ACC112 (cell line): Measurements from ENCODE around the gene DNAJC17.

Source experiments
- H2AFZ ChIP-seq: fragments of 200-600 bp; sonication (generic); one replicate; pipeline ENCODE4 v1.6.0; 2017; ENCODE audit warnings: antibody characterized with exemption, low read length; ENCODE audit not compliant: unreplicated experiment
- H3K27ac ChIP-seq: fragments of 200-600 bp; sonication (generic); 2 replicates; pipeline ENCODE4 v1.5.1; 2014; ENCODE audit warnings: low read depth, mild to moderate bottlenecking, antibody characterized with exemption, low read length, moderate library complexity
- H3K27me3 ChIP-seq: fragments of 200-600 bp; sonication (generic); 2 replicates; pipeline ENCODE4 v1.6.1; 2014; ENCODE audit warnings: mild to moderate bottlenecking, antibody characterized with exemption, low read length, moderate library complexity, mixed read lengths; ENCODE audit not compliant: insufficient read depth
- H3K36me3 ChIP-seq: fragments of 200-600 bp; sonication (generic); 2 replicates; pipeline ENCODE4 v1.6.1; 2016; ENCODE audit warnings: mild to moderate bottlenecking, antibody characterized with exemption, low read length, moderate library complexity, mixed read lengths; ENCODE audit not compliant: insufficient read depth
- H3K4me1 ChIP-seq: fragments of 200-600 bp; sonication (generic); one replicate; pipeline ENCODE4 v1.6.1; 2016; ENCODE audit warnings: low read length, mixed read lengths; ENCODE audit not compliant: insufficient read depth, unreplicated experiment, control insufficient read depth
- H3K4me3 ChIP-seq: fragments of 200-600 bp; sonication (generic); 2 replicates; pipeline ENCODE4 v1.5.1; 2014; ENCODE audit warnings: mild to moderate bottlenecking, low read depth, low read length
- H3K79me2 ChIP-seq: fragments of 200-600 bp; sonication (generic); one replicate; pipeline ENCODE4 v1.6.0; 2016; ENCODE audit warnings: low read length; ENCODE audit not compliant: control insufficient read depth, unreplicated experiment, insufficient read depth

Gene DNAJC17

DNA sequence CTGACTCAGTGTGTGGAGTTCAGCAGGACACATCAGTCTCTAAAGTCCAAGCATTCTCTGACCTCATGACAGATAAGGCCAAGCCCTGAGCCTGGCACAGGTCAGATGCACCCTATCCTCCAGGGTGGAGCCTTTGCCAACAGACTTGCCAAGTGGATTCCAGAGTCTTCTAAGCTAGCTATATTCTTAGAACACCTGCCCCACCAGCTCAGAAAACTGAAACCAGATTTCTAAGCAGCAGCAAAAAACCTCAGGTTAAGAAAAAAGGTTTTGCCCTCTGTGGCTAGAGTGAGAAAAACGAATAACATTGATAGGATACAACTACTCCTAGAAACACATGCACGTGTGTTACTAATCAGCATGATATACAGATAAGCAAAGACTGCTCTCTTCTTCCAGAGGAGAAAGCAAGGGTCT lies 63.8 kb downstream of the DNAJC17 start:
- no peak overlapping the region for H2AFZ ChIP-seq
- H3K36me3 ChIP-seq, result peaks cover 5% of the 10 kb centered on the region; the same call in 1 of the 2 replicates
- no peaks in the 10 kb centered on the region for H3K79me2 ChIP-seq
- no peak overlapping the region for H3K4me3 ChIP-seq
- H3K27ac ChIP-seq, result peak overlapping the region; percentile 38; the same call in 1 of the 2 replicates
- H3K4me1 ChIP-seq, result peaks cover 32% of the 10 kb centered on the region
- no peaks in the 10 kb centered on the region for H3K27me3 ChIP-seq

- Histone ChIP-seq H2AFZ (no peak overlapping the region), H3K4me1 (peaks cover 16% of the 10 kb centered on the region), H3K27ac (no peak overlapping the region), H3K4me3 (no peak overlapping the region), H3K36me3 (peaks cover 18% of the 10 kb centered on the region), H3K27me3 (no peaks in the 10 kb centered on the region), H3K79me2 (no peaks in the 10 kb centered on the region)
Observed at GRCh38 chr15:40739854-40740253, 67.4 kb downstream of the DNAJC17 start.

GRCh38 chr15:40739047-40739446 lies 68.2 kb downstream of the DNAJC17 start:
- H3K36me3 ChIP-seq, result peaks cover 18% of the 10 kb centered on the region
- no peak overlapping the region for H3K27ac ChIP-seq

DNA sequence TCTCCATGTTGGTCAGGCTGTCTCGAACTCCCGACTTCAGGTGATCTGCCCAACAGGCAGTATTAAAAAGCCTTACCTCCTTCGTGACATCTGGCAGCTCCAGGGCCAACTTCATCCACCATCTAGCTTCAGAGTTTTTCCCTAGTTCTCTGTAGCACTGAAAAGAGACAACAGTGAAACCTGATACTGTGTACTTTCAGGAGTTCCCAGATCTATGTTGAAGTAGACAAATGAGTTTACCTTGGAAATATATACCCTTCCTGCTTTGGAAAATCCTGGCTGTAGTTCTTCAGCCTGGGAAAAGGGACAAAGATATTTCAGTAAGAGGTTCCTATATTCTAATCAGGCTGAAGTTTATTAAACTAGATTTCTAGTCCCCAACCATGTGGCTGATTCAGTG lies 70.2 kb downstream of the DNAJC17 start:
- H3K27ac ChIP-seq, result no peak overlapping the region
- peaks cover 14% of the 10 kb centered on the region for H3K36me3 ChIP-seq

More at GRCh38 chr15:40739047-40739446, 68.2 kb downstream of the DNAJC17 start:
- no peaks in the 10 kb centered on the region for H3K79me2 ChIP-seq
- H2AFZ ChIP-seq, result no peak overlapping the region
- H3K27me3 ChIP-seq, result no peaks in the 10 kb centered on the region
- H3K4me3 ChIP-seq, result no peak overlapping the region
- H3K4me1 ChIP-seq, result peaks cover 7% of the 10 kb centered on the region

DNA sequence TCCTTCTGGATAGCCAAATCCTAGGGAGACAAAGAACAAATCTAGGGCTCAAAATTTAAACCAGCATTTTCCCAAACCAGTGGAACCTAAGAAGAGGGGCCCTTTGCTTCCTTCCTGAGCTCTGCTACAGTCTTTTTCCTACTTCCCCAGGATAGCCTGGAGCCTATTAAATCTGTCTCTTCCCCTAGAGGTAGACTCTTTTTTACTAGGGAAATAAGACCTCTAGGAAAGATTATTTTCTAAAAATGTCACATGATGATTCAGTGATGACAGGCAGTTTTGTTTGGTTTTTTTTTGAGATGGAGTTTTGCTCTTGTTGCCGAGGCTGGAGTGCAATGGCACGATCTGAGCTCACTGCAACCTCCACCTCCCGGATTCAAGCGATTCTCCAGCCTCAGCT lies 70.7 kb downstream of the DNAJC17 start:
- H3K27ac ChIP-seq, result no peak overlapping the region
- no peaks in the 10 kb centered on the region for H3K79me2 ChIP-seq
- H2AFZ ChIP-seq, result no peak overlapping the region
- H3K4me1 ChIP-seq, result no peaks in the 10 kb centered on the region
- H3K27me3 ChIP-seq, result no peaks in the 10 kb centered on the region
- H3K4me3 ChIP-seq, result no peak overlapping the region
- peaks cover 19% of the 10 kb centered on the region for H3K36me3 ChIP-seq

More for the DNA sequence above, 70.2 kb downstream of the DNAJC17 start:
- Histone ChIP-seq H3K27me3 (no peaks in the 10 kb centered on the region), H2AFZ (no peak overlapping the region), H3K79me2 (no peaks in the 10 kb centered on the region), H3K4me1 (no peaks in the 10 kb centered on the region), H3K4me3 (no peak overlapping the region)

- Histone ChIP-seq H3K36me3 (peaks cover 30% of the 10 kb centered on the region), H3K27ac (no peak overlapping the region), H3K79me2 (no peaks in the 10 kb centered on the region), H3K4me3 (no peak overlapping the region), H2AFZ (no peak overlapping the region), H3K27me3 (no peaks in the 10 kb centered on the region), H3K4me1 (no peaks in the 10 kb centered on the region)
Observed at GRCh38 chr15:40731034-40731433, 76.2 kb downstream of the DNAJC17 start.

- no peak overlapping the region for H3K4me3 ChIP-seq
- no peaks in the 10 kb centered on the region for H3K27me3 ChIP-seq
- H3K36me3 ChIP-seq, result peaks cover 10% of the 10 kb centered on the region
- H2AFZ ChIP-seq, result no peak overlapping the region
- no peaks in the 10 kb centered on the region for H3K4me1 ChIP-seq
- H3K27ac ChIP-seq, result no peak overlapping the region
- no peaks in the 10 kb centered on the region for H3K79me2 ChIP-seq
Observed at GRCh38 chr15:40723919-40724318, 83.4 kb downstream of the DNAJC17 start.

DNA sequence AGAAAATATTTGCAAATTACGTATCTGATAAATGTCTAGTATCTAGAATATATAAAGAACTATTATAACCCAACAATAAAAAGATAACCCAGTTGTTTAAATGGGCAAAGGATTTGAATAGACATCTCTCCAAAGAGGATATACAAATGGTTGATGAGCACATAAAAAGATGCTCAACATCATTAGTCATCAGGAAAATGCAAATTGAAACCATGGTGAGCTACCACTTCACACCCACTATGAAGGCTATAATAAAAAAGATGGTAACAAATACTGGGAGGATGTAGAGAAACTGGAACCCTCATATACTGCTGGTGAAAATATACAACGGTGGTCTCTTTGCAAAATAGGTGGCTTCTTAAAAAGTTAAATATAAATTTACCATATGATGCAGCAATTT lies 84.3 kb downstream of the DNAJC17 start:
- Histone ChIP-seq H3K79me2 (no peaks in the 10 kb centered on the region), H2AFZ (no peak overlapping the region), H3K4me3 (no peak overlapping the region), H3K36me3 (peaks cover 8% of the 10 kb centered on the region), H3K27ac (no peak overlapping the region), H3K27me3 (no peaks in the 10 kb centered on the region), H3K4me1 (no peaks in the 10 kb centered on the region)

- Histone ChIP-seq H3K36me3 (peaks cover 8% of the 10 kb centered on the region), H2AFZ (no peak overlapping the region), H3K4me3 (no peak overlapping the region), H3K27ac (no peak overlapping the region), H3K4me1 (no peaks in the 10 kb centered on the region), H3K79me2 (no peaks in the 10 kb centered on the region), H3K27me3 (no peaks in the 10 kb centered on the region)
Observed at GRCh38 chr15:40722354-40722753, 84.9 kb downstream of the DNAJC17 start.

DNA sequence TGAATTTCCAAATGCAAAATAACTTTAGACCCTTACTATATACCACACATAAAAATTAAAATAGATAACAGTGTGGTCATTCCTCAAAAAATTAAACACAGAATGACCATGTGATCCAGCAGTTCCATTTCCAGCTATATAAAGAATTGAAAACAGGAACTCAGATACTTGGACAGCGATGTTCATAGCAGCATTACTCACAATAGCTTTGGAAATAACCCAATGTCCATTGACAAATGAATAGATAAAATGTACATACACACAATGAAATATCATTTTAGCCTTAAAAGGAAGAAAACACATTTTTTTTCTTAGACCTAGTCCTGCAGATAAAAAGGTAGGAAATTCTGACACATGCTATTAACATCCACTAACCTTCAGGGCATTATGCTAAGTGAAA lies 85.6 kb downstream of the DNAJC17 start:
- Histone ChIP-seq H2AFZ (no peak overlapping the region), H3K27ac (no peak overlapping the region), H3K4me3 (no peak overlapping the region), H3K27me3 (no peaks in the 10 kb centered on the region), H3K36me3 (peaks cover 8% of the 10 kb centered on the region), H3K79me2 (no peaks in the 10 kb centered on the region), H3K4me1 (no peaks in the 10 kb centered on the region)

GRCh38 chr15:40716165-40716564 lies 91.1 kb downstream of the DNAJC17 start:
- Histone ChIP-seq H3K79me2 (no peaks in the 10 kb centered on the region), H3K27ac (no peak overlapping the region), H3K4me3 (no peak overlapping the region), H2AFZ (no peak overlapping the region), H3K36me3 (peaks cover 13% of the 10 kb centered on the region), H3K4me1 (no peaks in the 10 kb centered on the region), H3K27me3 (no peaks in the 10 kb centered on the region)
